Islet of Langerhans (tissue), 1 donor: ENCODE measurements around the gene HFE.
"Not testable (repeated sequence)": the region's sequence is repeated elsewhere in the genome, so short reads cannot be mapped to it uniquely, and the experiment has no call there.

Experiments used
- FAIRE-seq: peaks from one replicate; lab custom pipeline; 2011; peaks lifted over from hg19 to GRCh38; lab: Jason Lieb, UNC

The HFE gene, protein sequence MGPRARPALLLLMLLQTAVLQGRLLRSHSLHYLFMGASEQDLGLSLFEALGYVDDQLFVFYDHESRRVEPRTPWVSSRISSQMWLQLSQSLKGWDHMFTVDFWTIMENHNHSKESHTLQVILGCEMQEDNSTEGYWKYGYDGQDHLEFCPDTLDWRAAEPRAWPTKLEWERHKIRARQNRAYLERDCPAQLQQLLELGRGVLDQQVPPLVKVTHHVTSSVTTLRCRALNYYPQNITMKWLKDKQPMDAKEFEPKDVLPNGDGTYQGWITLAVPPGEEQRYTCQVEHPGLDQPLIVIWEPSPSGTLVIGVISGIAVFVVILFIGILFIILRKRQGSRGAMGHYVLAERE

DNA sequence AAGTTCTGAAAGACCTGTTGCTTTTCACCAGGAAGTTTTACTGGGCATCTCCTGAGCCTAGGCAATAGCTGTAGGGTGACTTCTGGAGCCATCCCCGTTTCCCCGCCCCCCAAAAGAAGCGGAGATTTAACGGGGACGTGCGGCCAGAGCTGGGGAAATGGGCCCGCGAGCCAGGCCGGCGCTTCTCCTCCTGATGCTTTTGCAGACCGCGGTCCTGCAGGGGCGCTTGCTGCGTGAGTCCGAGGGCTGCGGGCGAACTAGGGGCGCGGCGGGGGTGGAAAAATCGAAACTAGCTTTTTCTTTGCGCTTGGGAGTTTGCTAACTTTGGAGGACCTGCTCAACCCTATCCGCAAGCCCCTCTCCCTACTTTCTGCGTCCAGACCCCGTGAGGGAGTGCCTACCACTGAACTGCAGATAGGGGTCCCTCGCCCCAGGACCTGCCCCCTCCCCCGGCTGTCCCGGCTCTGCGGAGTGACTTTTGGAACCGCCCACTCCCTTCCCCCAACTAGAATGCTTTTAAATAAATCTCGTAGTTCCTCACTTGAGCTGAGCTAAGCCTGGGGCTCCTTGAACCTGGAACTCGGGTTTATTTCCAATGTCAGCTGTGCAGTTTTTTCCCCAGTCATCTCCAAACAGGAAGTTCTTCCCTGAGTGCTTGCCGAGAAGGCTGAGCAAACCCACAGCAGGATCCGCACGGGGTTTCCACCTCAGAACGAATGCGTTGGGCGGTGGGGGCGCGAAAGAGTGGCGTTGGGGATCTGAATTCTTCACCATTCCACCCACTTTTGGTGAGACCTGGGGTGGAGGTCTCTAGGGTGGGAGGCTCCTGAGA is at the start of gene HFE:
Gene HFE (plus strand): TSS at position 146 of the 832 bp plus-strand sequence. CDS start 12 bp downstream, at position 158.
- no peak for FAIRE-seq

DNA sequence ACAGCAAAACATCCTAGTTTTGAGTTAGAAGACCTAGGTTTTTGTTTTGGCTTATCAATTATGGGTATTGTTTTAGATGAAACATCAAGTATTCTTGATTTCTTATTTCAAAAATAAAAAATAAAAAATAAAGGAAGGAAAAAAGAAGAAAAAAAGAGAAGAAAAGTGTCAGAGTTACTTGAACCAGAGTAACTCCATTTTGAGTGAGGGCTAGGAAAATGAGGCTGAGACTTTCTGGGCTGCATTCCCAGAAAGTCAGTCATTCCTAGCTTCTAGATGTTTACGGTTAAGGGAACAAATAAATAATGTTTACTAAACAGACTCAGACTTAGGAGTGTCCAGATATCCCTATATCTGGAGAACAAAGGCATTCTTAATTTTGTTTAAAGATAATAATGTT is 45.3 kb upstream of the HFE start:
- no peak for FAIRE-seq

DNA sequence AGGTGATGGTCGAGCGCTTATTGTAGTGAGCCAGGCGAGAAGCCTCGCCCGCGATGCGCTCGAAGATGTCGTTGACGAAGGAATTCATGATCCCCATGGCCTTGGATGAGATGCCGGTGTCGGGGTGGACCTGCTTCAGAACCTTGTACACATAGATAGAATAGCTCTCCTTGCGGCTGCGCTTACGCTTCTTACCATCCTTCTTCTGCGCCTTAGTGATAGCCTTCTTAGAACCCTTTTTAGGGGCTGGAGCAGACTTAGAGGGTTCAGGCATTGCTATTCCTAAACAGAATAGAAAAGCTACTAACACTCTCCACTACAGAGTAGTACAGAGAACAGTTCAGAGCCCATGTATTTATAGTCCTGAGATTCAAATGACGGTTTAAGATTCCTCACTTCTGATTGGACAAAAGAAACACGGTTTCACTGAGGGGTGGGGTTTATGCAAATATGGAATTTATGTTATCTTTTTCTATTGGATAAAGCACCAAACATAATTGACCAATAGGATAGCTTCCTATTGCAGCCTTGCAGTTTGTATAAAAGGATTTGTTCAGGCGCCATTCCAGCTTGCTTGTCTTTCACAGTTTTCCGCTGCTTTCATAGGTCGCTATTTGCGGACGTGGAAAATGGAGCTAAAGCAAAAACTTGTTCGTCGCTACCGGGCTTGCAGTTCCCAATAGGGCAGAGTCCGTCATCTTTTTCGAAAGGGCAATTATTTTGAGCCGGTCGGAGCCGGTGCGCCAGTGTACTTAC is 43.7 kb upstream of the HFE start:
- FAIRE-seq, result peak; percentile 100

DNA sequence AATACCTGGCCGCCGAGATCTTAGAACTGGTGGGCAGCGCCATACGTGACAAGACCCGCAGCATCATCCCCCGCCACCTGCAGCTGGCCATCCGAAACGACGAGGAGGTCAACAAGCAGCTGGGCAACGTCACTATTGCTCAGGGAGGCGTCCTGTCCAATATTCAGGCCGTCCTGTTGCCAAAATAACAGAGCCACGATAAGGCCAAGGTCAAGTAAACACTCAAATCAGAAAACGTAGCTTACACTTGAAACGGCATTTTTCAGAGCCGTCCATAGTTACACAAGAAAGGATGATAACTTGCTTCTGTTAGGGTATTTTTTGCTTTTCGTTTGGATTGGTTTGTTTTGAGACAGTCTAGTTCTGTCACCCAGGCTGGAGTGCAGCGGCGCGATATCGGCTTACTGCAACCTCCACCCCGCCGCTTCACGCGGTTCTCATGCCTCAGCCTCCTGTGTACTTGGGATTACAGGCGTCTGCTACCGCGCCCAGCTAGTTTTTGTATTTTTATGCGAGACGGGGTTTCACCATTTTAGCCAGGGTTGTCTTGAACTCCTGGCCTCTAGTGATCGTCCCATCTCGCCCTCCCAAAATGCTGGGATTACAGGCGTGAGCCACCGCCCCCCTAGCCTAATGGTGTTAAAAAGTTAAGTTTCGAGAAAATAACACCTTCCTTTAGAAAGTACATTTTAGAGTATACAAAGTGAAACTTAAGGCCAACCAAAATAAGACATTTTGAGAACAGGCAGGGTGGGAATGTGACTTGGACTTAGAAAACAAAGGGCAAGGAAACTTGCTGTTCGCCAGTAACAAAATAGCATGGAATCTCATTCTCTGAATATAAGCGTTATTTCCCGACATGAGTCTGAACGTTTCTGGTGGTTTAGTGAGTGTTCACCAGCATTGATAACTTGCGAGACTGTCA is 42.8 kb upstream of the HFE start:
- FAIRE-seq, result no peak

DNA sequence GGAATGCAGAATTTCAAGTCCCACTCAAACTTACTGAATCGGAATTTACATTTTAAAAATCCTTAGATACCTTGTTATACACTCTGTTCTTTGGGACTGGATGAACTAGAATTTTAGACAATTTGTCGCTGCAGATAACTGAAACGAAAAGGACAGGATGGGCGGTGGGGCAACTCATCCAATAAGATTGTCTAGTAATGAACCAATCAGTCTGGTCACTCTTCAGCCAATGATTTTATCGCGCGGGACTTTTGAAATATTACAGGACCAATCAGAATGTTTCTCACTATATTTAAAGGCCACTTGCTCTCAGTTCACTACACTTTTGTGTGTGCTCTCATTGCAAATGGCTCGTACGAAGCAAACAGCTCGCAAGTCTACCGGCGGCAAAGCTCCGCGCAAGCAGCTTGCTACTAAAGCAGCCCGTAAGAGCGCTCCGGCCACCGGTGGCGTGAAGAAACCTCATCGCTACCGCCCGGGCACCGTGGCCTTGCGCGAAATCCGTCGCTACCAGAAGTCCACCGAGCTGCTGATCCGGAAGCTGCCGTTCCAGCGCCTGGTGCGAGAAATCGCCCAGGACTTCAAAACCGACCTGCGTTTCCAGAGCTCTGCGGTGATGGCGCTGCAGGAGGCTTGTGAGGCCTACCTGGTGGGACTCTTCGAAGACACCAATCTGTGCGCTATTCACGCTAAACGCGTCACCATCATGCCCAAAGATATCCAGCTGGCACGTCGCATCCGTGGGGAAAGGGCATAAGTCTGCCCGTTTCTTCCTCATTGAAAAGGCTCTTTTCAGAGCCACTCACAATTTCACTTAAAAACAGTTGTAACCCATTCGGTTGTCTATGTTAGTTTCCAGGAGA is 41.9 kb upstream of the HFE start:
- peak; percentile 96 for FAIRE-seq

DNA sequence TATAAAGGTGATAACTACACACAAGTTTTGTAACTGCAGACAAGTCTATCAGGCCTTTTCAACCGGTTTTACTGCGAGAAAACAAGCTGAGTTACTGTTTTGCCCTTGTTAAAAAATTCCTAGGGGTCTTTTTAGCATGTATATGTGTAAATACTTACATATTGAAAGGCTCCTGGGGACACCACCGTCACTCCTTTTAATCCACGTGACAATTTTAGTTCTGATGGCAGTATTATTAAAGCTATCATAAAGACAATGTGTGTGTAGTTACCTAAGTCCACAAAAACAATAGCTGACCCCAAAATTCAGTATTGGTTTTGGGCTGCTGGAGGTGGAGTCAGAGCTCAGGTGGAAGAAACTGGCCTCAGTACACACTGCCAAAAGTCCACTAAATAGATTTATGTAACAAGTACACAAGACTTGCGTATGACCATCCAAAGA is 41.3 kb upstream of the HFE start:
- no peak for FAIRE-seq

DNA sequence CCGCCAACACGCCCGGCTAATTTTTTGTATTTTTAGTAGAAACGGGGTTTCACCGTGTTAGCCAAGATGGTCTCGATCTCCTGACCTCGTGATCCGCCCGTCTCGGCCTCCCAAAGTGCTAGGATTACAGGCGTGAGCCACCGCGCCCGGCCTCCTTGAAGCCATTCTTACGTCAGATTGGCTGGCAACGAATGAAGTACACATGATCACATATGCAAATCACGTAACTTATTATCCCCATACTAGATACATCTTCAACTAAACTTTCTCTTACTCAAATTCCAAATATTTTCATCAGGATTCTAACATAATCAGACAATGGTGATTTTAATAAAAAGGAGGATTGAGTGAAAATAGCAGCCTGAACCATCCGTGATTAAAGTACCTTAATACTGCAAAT is 39.9 kb upstream of the HFE start:
- not testable (repeated sequence) for FAIRE-seq

DNA sequence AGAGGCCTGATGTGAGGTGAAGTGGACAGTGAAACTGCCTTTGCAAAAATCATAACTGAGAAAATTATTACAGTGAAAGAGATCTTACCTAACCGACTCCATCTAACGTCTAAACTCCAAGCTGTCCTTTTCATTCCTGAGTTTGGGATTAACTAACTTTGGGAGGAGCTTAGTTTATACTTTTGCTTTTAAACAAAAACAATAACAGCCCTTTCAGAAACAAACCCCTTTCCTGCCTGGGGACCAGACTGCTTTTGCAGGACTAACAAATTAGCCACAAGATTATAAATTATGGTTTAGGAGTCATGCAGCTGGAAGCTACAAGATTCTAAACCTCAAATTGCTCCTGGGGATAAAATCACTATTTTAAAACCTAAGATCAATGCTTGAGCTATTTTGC is 38.6 kb upstream of the HFE start:
- no peak for FAIRE-seq

DNA sequence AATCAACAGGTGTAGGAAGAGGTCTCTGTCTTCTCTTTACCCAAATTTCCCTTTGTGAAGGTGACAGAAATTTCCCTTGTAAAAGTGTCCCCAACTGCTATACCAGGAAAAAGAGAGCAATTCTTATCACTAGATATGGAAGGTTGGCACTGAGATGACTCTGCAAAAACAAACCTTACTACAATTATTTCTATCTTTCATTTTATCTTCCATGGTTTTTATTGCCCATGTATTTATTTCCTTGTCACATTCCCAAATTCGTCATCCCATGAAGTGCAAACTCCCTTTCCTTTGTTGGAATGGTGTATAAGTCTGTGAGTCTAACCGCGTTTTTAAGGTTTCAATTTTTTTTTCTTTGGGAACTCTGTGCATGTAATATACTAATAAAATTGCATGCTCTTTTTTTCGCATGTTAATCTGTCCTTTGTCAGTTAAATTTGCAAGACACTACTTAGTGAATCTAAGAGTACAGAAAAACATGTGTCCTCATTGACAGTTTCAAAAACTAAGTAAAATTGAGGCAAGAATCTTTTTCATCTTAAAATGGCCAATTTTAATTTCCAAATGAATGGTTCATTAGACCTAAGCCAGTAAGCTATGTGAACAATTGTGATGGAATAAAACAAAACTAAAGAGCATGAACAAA is 35.4 kb upstream of the HFE start:
- no peak for FAIRE-seq

DNA sequence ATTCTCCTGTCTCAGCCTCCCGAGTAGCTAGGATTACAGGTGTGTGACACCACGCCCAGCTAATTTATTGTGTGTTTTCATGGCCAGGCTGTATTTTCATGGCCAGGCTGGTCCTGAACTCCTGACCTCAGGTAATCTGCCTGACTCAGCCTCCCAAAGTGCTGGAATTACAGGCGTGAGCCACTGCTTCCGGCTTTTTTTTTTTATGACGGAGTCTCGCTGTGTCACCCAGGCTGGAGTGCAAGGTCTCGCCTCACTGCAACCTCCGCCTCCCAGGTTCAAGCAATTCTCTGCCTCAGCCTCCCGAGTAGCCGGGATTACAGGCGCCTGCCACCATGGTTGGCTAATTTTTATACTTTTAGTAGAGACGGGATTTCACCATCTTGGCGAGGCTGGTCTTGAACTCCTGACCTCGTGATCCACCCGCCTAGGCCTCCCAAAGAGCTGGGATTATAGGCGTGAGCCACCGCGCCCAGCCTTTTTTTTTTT is 34.4 kb upstream of the HFE start:
- FAIRE-seq, result not testable (repeated sequence)

DNA sequence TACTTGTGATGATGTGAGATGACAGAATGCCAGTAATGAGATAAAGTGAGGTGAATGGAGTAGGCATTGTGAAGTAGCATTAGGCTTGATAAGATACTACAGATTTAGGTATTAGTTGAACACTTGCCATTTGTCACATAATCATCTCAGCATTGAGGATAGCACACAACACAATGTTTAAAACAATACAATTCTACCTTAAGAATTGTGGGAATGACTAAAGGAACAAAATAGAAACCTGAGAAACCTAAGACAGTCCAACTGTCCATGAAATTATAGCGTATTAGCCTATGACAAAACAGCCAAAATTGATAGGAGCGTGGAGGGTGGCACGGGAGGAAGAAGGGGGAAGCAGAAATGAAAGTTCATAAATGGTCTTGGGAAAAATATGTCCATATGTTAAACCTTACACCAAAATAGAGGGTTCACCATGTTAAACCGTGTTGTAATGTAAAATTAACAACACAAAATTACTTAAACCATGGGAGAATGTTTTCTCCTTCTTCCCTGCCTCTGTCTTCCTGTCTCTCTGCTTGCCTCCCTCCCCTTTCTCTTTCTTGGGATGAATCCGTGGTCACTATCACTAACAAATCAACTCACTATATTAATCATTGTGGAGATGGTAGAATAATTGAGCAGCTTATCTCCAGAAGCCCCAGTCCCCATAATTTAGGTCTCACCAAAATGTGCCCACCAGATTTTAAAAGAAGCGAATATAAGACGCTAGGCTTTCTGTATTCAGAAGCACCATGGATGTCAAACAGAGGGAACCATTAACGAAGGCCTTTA is 33.0 kb upstream of the HFE start:
- no peak for FAIRE-seq

DNA sequence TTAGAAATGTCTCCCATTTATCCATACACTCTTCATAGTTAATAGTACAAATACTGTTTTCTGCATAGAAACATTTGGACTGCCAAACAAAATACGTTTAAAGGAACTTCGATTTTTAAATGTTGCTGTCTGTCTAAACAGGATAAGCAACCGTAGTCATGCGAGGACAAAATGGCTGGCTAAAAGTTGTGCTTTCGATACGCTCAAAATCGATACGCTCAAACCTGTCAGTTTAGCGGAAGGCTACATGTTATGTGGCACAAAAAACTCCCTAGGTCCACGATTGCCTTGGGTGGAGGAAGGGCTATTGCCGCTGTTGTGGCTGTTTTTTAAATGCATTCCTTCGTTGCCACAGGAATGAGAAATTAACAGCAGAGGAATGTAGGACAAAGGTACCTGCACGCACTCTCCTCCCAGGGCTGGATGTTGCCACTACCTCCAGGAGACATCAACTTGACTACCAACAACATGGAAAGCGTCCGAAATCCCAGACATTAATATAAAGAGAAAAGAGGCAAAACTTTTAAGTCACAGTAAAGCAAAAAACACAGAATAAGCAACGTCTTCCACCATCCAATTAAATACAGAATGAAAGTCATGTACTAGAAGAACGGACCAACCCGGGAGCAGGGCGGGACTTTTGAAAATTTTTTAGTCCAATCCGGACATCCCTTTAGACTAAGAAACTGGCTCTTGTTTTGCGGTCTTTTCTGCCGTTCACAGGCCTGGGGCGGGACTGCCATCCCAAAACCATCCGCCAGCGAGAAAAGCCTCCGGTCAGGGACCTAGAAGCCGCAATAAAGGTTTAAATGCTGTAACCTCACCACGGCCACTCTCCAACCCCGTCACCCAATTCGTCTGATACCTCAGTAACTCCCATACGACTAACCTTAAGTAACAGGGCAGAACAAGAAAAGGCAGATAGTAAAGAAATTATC is 32.2 kb upstream of the HFE start:
- peak; percentile 61 for FAIRE-seq

DNA sequence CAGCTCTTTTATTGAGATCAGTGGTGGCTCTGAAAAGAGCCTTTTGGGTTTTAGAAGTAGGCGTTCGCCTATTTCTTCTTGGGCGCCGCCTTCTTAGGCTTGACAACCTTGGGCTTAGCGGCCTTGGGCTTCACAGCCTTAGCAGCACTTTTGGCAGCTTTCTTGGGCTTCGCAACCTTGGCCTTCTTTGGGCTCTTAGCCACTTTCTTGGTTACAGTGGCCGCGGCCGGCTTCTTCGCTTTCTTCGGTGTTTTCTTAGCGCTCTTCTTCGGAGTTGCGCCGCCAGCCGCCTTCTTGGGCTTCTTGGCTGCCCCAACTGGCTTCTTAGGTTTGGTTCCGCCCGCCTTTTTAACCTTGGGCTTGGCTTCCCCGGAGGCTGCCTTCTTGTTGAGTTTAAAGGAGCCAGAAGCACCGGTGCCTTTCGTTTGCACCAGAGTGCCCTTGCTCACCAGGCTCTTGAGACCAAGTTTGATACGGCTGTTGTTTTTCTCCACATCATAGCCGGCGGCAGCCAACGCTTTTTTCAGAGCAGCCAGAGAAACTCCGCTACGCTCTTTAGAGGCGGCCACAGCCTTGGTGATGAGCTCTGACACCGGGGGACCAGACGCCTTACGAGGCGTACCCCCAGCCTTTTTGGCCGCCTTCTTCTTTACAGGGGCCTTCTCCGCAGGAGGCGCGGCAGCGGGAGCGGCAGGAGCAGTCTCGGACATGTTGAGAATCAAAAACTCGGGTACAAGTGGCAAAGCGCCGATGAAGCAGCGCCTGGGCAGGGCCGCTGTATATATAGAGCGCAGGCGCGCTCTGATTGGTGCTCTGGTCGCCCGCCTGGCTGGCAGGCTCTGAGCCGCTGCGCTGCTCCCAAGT is 31.3 kb upstream of the HFE start:
- no peak for FAIRE-seq

DNA sequence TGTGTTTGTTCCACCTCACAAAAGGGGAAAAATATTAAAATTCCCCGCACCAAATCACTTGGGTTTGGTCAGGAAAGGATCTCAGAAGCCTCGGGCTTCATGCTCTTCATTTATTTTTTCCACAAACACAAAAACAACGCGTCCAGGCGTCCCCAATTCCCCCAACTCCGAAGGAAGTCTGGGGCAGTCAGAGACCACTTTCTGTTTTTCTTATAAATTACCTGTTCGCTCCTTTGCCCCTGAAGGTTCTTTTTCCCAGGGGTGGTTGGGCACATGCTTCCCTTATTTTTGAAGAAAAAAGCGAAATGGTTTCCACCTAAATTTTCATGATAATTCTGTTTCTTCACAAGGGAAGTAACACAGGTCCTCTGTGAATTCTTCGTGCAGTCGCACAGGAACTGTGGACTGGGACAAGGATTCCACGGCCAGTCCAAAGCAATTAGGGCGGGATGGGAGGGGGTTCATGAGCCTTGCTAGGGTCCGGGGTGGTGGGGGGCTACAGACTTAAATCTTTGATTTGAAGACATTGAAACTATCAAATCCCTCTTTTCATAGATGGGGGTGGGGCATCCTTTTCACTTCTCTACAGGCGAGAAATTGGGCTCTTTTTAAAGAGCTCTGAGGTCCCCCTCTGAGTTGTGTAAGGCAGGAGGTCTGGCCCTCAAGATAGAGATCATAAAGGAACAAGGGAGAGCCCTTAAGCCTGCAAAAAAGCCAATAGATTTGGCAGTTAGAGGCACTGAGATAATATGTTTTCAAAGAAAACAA is 30.5 kb upstream of the HFE start:
- FAIRE-seq, result no peak

DNA sequence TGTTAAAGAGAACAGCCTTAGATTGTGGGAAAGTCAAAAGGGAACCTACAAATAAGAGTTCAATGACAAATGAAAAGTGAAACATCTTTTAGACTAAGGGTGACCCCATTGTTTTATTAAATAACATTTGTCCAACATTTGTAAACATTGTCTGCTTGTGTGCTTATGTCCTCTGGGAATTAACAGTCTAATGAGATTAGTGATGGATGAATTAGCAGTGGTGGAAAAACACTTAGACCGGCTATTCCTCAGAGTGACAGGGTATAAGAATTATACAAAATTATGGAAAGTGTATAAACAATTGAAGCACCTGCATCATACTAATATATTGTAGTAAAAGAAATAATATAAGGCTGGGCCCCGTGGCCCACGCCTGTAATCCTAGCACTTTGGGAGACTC is 29.3 kb upstream of the HFE start:
- FAIRE-seq, result no peak

DNA sequence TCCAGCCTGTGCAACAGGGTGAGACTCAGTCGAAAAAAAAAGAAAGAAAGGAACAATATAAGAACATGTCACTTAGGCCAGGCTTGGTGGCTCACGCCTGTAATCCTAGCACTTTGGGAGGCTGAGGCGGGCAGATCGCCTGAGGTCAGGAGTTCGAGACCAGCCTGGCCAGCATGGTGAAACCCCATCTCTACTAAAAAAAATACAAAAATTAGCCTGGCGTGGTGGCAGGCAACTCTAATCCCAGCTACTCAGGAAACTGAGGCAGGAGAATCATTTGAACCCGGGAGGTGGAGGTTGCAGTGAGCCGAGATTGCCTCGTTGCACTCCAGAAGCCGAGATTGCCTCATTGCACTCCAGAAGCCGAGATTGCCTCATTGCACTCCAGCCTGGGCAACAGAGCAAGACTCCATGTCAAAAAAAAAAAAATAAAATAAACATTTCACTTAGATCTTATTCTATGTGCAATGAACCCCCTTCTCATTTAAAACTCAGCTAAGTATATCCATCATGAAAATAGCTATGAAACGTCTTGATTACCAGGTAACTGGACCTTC is 28.7 kb upstream of the HFE start:
- not testable (repeated sequence) for FAIRE-seq
